Thoracic aorta (tissue), 2 donors: ENCODE measurements around the gene INTS2. TPM values are rescaled to one million over a fixed set of nuclear protein-coding genes. Genes with fewer than 3 reads are reported as not detected.
"Not testable (repeated sequence)": the region's sequence is repeated elsewhere in the genome, so short reads cannot be mapped to it uniquely, and the experiment has no call there.

Experiments used
- ATAC-seq: fragments of 150-250 bp; one replicate; pipeline ENCODE4 v1.8.0; 2017; ENCODE audit warnings: low read depth; ENCODE audit not compliant: insufficient number of reproducible peaks, low FRiP score
- DNase-seq: peaks from one replicate; pipeline ENCODE4 v3.0.0-alpha.2; 2020; ENCODE audit warnings: low spot score
- H3K27ac ChIP-seq, 2 donors: fragments of 200-600 bp; sonication (generic); 1 replicate in 1 of 2; 2 replicates in 1 of 2; pipeline ENCODE4 v1.5.1; 2016; ENCODE audit warnings: mild to moderate bottlenecking in 2 of 2, moderate library complexity in 2 of 2
- H3K27me3 ChIP-seq: fragments of 200-600 bp; sonication (generic); replicated peaks from 2 replicates; pipeline ENCODE4 v1.6.0; 2016; ENCODE audit warnings: mild to moderate bottlenecking; ENCODE audit not compliant: insufficient read depth
- H3K36me3 ChIP-seq: fragments of 200-600 bp; sonication (generic); one replicate; pipeline ENCODE4 v1.5.1; 2016
- H3K4me1 ChIP-seq, 2 donors: fragments of 200-600 bp; sonication (generic); 1 replicate in 1 of 2; 2 replicates in 1 of 2; pipeline versions ENCODE4 v1.5.1 to v1.6.0; 2016; ENCODE audit warnings: low read depth in 2 of 2, mild to moderate bottlenecking in 1 of 2; ENCODE audit not compliant: control insufficient read depth in 1 of 2
- H3K4me3 ChIP-seq: fragments of 200-600 bp; sonication (generic); 2 replicates; pipeline ENCODE4 v1.5.1; 2016; ENCODE audit warnings: mild to moderate bottlenecking
- H3K9me3 ChIP-seq: fragments of 200-600 bp; sonication (generic); 2 replicates; pipeline ENCODE4 v1.5.1; 2016
- total RNA-seq, 2 donors: library from RNA; depleted of rRNA; stranded (reverse); fragments of >200 nt; gene quantifications; one replicate each; pipeline versions ENCODE4 v1.1.0 to v1.2.3, GENCODE V29; 2016
- TF ChIP-seq, protein P1 (sequence below): fragments of 200-600 bp; sonication (generic); IDR thresholded peaks from one replicate; pipeline ENCODE4 v1.5.1; 2019; ENCODE audit warnings: antibody characterized with exemption

The INTS2 gene
- total RNA-seq, 2 donors from 2014 or later, result 13.8 to 19.8 TPM

DNA sequence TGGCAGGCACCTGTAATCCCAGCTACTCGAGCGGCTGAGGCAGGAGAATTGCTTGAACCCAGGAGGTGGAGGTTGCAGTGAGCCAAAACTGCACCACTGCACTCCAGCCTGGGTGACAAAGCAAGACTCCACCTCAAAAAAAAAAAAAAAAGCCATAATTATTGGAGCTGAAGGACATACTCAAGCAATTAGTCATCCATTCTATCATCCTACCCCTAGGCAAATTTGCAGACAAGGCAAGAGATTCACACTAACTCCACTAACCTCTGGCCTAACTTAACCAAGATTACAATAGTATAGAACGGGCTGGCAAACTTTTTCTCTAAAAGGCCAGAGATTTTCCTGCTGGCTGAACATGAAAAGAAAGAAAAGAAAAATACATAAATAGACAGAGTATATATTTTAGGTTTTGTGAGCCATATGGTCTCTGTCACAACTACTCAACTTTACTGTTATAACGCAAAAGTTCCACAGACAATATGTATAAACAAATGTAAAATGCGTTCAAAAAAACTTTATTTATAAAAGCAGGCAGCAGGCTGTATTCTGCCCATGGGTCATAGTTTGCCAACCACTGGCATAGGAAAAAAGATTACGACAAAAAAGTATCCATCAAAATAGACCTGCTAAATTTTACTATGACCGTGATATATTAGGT lies 94.1 kb downstream of the INTS2 start:
- Histone ChIP-seq H3K4me1 (no peaks in the 10 kb centered on the region), H3K9me3 (no peaks in the 10 kb centered on the region), H3K27ac (no peak overlapping the region), H3K4me3 (no peak overlapping the region), H3K27me3 (no peaks in the 10 kb centered on the region), H3K36me3 (no peaks in the 10 kb centered on the region)
- DNase-seq (no peak), ATAC-seq (no peak)
- TF ChIP-seq, protein P1, sequence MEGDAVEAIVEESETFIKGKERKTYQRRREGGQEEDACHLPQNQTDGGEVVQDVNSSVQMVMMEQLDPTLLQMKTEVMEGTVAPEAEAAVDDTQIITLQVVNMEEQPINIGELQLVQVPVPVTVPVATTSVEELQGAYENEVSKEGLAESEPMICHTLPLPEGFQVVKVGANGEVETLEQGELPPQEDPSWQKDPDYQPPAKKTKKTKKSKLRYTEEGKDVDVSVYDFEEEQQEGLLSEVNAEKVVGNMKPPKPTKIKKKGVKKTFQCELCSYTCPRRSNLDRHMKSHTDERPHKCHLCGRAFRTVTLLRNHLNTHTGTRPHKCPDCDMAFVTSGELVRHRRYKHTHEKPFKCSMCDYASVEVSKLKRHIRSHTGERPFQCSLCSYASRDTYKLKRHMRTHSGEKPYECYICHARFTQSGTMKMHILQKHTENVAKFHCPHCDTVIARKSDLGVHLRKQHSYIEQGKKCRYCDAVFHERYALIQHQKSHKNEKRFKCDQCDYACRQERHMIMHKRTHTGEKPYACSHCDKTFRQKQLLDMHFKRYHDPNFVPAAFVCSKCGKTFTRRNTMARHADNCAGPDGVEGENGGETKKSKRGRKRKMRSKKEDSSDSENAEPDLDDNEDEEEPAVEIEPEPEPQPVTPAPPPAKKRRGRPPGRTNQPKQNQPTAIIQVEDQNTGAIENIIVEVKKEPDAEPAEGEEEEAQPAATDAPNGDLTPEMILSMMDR, result no peak

DNA sequence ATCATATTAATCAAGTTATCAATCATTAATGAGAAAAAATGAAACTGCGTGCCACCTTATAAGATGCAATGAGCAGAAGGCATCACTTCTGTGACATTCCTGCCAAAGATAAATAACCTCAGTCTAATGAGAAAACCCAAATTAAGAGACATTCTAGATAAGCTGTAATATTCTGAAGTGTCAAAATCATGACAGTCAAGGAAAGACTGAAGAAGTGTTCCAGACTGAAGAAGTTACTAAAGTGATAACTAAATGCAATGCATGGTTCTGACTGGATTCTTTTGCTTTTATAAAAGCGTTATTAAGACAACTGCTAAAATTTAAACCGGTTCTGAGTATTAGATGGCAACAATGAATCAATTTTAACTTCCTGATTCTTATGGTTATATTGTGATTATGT lies 95.3 kb downstream of the INTS2 start:
- Histone ChIP-seq H3K27ac (no peak overlapping the region), H3K27me3 (no peaks in the 10 kb centered on the region), H3K4me3 (no peak overlapping the region), H3K9me3 (no peaks in the 10 kb centered on the region), H3K36me3 (no peaks in the 10 kb centered on the region), H3K4me1 (no peaks in the 10 kb centered on the region)
- ATAC-seq (no peak), DNase-seq (no peak)
- TF ChIP-seq, protein P1, result no peak

DNA sequence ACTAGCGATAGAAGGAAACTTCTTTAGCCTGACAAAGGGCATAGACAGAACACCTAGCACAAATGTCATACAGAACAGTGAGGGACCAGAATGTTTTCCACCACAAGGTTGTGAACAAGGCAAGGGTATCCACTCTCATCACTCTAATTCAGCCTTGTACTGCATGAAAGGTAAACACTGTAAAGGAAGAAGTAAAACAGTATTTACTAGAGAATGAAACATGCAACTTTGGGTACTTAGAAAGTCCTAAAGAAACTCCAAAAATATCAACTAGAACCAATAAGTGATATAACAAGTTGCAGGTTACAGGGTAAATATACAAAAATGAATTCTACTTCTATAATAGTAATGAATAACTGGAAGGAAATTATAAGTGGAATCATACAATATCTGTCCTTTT lies 96.7 kb downstream of the INTS2 start:
- DNase-seq, result no peak
- TF ChIP-seq, protein P1, result no peak
- H3K36me3 ChIP-seq, result no peaks in the 10 kb centered on the region
- H3K27ac ChIP-seq, result no peak overlapping the region
- no peak overlapping the region for H3K4me3 ChIP-seq
- no peaks in the 10 kb centered on the region for H3K4me1 ChIP-seq
- no peak for ATAC-seq
- no peaks in the 10 kb centered on the region for H3K27me3 ChIP-seq
- no peaks in the 10 kb centered on the region for H3K9me3 ChIP-seq

DNA sequence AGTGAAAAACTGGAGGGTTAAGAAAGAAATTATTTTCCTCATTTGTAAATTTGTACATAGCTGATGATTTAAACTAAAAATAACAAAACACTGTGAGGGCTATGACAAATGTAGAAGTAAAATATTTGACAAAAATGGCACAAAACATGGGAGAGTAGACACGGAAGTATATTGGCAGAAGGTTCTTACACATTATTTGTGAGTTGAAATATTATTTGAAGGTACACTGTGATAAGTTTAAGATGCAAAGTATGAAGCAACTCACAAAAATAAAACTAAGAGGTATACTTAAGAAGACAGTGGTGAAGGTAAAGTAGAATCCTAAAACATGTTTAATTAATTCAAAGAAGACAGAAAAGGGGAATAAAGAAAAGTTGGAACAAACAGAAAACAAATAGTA lies 99.1 kb downstream of the INTS2 start:
- H3K9me3 ChIP-seq, result no peaks in the 10 kb centered on the region
- no peaks in the 10 kb centered on the region for H3K4me1 ChIP-seq
- DNase-seq (no peak), ATAC-seq (no peak)
- H3K27ac ChIP-seq, result no peak overlapping the region
- H3K27me3 ChIP-seq, result no peaks in the 10 kb centered on the region
- H3K36me3 ChIP-seq, result no peaks in the 10 kb centered on the region
- no peak overlapping the region for H3K4me3 ChIP-seq
- TF ChIP-seq, protein P1, result no peak

DNA sequence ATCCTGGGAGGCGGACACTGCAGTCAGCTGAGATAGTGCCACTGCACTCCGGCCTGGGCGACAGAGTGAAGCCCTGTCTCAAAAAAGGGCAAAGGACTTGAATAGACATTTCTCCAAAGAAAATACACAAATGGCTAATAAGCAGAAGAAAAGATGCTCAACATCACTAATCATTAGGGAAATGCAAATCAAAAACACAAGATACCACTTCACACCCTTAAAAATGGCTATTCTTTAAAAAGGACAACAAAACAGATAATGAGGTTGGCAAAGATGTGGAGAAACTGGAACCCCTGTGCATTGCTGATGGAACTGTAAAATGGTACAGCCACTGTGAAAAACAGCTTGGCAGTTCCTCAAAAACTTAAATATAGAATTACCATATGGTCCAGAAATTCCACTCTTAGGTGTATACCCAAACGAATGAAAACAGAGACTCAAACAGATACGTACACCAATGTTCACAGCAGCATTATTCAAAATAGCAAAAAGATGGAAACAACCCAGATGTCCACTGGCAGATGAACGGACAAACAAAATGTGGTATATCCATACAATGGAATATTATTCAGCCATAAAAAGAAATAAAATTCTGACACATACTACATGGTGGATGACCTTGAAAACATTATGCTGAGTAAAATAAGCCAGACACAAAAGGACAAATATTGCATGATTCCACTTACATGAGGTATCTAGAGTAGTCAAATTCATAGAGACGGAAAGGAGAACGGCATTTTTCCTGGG lies 100.0 kb downstream of the INTS2 start:
- TF ChIP-seq, protein P1, result no peak
- H3K36me3 ChIP-seq, result no peaks in the 10 kb centered on the region
- no peaks in the 10 kb centered on the region for H3K9me3 ChIP-seq
- DNase-seq, result no peak
- ATAC-seq, result no peak
- H3K27me3 ChIP-seq, result no peaks in the 10 kb centered on the region
- no peak overlapping the region for H3K4me3 ChIP-seq
- H3K4me1 ChIP-seq, result no peaks in the 10 kb centered on the region
- H3K27ac ChIP-seq, result no peak overlapping the region

DNA sequence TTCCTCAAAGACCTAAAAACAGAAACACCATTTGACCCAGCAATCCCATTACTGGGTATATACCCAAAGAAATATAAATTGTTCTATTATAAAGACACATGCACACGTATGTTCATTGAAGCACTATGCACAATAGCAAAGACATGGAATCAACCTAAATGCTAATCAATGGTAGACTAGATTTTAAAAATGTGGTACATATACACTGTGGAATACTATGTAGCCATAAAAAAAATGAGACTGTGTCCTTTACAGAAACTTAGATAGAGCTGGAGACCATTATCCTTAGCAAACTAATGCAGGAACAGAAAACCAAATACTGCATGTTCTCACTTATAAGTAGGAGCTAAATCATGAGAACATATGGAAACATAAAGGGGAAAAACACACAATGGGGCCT lies 100.9 kb downstream of the INTS2 start:
- not testable (repeated sequence) for ATAC-seq, H3K9me3 ChIP-seq, H3K4me1 ChIP-seq, H3K27me3 ChIP-seq, H3K27ac ChIP-seq, H3K36me3 ChIP-seq, DNase-seq, H3K4me3 ChIP-seq

DNA sequence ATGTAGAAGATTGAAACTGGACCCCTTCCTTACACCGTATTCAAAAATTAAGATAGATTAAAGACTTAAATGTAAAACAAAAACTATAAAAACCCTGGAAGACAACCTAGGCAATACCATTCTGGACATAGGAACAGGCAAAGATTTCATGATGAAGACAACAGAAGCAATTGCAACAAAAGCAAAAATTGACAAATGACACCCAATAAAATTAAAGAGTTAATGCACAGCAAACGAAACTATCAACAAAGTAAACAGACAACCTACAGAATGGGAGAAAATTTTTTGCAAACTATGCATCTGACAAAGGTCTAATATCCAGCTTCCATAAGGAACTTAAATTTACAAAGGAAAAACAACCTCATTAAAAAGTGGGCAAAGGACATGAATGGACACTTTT lies 101.6 kb downstream of the INTS2 start:
- not testable (repeated sequence) for ATAC-seq, H3K27ac ChIP-seq, H3K4me1 ChIP-seq, H3K27me3 ChIP-seq, DNase-seq, H3K9me3 ChIP-seq, H3K36me3 ChIP-seq, H3K4me3 ChIP-seq
